Esophagus muscularis mucosa (tissue), 4 donors: ENCODE measurements around the gene SHF. TPM values are rescaled to one million over a fixed set of nuclear protein-coding genes. Genes with fewer than 3 reads are reported as not detected.

Experiments used
- DNase-seq: peaks from one replicate; pipeline ENCODE4 v3.0.0-alpha.2; 2017; ENCODE audit errors: extremely low spot score
- H3K27ac ChIP-seq, 4 donors: fragments of 200-600 bp; sonication (generic); replicated peaks in 1 of 4; 1 replicate in 3 of 4; 2 replicates in 1 of 4; pipeline ENCODE4 v1.5.1; 2016 to 2019; ENCODE audit warnings: mild to moderate bottlenecking in 1 of 4
- H3K27me3 ChIP-seq, 4 donors: fragments of 200-600 bp; sonication (generic); one replicate each; pipeline versions ENCODE4 v1.5.1 to v1.6.0; 2016 to 2019
- H3K36me3 ChIP-seq, 4 donors: fragments of 200-600 bp; sonication (generic); one replicate each; pipeline ENCODE4 v1.5.1; 2016 to 2019
- H3K4me1 ChIP-seq, 4 donors: fragments of 200-600 bp; sonication (generic); one replicate each; pipeline ENCODE4 v1.5.1; 2016 to 2019
- H3K4me3 ChIP-seq, 4 donors: fragments of 200-600 bp; sonication (generic); 1 replicate in 2 of 4; 2 replicates in 2 of 4; pipeline ENCODE4 v1.5.1; 2016 to 2019; ENCODE audit warnings: mild to moderate bottlenecking in 4 of 4, moderate library complexity in 1 of 4
- H3K9me3 ChIP-seq, 4 donors: fragments of 200-600 bp; sonication (generic); 1 replicate in 3 of 4; 2 replicates in 1 of 4; pipeline ENCODE4 v1.5.1; 2016 to 2019
- EP300 ChIP-seq: sonication (generic); formaldehyde crosslinking; IDR thresholded peaks from one replicate; pipeline ENCODE4 v1.6.1; 2017; ENCODE audit warnings: antibody characterized with exemption
- POLR2A ChIP-seq: fragments of 450-650 bp; IDR thresholded peaks from one replicate; pipeline ENCODE4 v1.6.1; 2017; ENCODE audit warnings: antibody characterized with exemption, moderate library complexity, mild to moderate bottlenecking, low read depth
- POLR2AphosphoS5 ChIP-seq, 2 donors: sonication (generic); formaldehyde crosslinking; IDR thresholded peaks; one replicate each; pipeline ENCODE4 v1.6.1; 2017; ENCODE audit warnings: antibody characterized with exemption in 2 of 2
- WGBS: methylation state at CpG from one replicate; pipeline ENCODE4 v1.1.5; 2018; 5-methylcytosine and 5-hydroxymethylcytosine counted together
- intact Hi-C: fragments of 100-400 bp; cut with DNase I; formaldehyde crosslinking; loops from one replicate; pipeline ENCODE4 v1.15.1; 2023
- total RNA-seq, 4 donors: library from RNA; depleted of rRNA; stranded (reverse); fragments of >200 nt; gene quantifications; one replicate each; pipeline versions ENCODE4 v1.1.0 to v1.2.1, GENCODE V29; 2016
- TF ChIP-seq, protein P1 (sequence below), 3 experiments: fragments of 200-600 bp in 2 of 3; fragments of 450-650 bp in 1 of 3; sonication (generic) in 2 of 3; IDR thresholded peaks; one replicate each; pipeline ENCODE4 v1.5.1; 2017 to 2019; ENCODE audit warnings: antibody characterized with exemption in 3 of 3, mild to moderate bottlenecking in 2 of 3, moderate library complexity in 1 of 3

Gene SHF
- total RNA-seq, 4 donors from 2014 or later, result 4.6 to 15.4 (median 10.2) TPM

DNA sequence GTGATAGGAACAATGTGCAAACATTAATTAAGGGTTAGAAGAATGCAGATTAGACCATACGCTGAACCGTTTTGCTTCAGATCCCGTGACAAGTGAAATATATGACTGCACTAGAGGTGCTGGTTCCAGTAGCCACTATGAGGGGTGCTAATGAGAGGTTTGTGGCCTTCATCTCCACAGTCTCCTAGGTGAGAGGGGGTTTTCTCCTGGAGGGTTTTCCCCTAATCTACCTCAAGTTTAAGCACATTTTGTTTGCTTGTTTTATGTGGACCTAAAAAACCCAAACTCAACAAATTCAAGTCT, 13.7 kb upstream of the SHF start:
- TF ChIP-seq POLR2AphosphoS5 (IDR thresholded peaks at IDR 0.05), result no peak
- TF ChIP-seq, protein P1, sequence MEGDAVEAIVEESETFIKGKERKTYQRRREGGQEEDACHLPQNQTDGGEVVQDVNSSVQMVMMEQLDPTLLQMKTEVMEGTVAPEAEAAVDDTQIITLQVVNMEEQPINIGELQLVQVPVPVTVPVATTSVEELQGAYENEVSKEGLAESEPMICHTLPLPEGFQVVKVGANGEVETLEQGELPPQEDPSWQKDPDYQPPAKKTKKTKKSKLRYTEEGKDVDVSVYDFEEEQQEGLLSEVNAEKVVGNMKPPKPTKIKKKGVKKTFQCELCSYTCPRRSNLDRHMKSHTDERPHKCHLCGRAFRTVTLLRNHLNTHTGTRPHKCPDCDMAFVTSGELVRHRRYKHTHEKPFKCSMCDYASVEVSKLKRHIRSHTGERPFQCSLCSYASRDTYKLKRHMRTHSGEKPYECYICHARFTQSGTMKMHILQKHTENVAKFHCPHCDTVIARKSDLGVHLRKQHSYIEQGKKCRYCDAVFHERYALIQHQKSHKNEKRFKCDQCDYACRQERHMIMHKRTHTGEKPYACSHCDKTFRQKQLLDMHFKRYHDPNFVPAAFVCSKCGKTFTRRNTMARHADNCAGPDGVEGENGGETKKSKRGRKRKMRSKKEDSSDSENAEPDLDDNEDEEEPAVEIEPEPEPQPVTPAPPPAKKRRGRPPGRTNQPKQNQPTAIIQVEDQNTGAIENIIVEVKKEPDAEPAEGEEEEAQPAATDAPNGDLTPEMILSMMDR (IDR thresholded peaks at IDR 0.05), result no peak
- no peak for TF ChIP-seq POLR2A
- no peak for TF ChIP-seq EP300
- intact Hi-C loops, result loop anchor here (2.0 kb wide), 1 partner anchor 77 kb away; no protein-coding TSS in a partner anchor
- no peaks in the 10 kb centered on the region for H3K27me3 ChIP-seq
- no peak for DNase-seq
- H3K4me1 ChIP-seq, result peaks cover 7 to 16% (median 12%) of the 10 kb centered on the region in 4 donors
- H3K4me3 ChIP-seq, result peak overlapping the region in 2 of 4 donors; percentile 69 to 74
- no peaks in the 10 kb centered on the region for H3K36me3 ChIP-seq
- no peaks in the 10 kb centered on the region for H3K9me3 ChIP-seq
- H3K27ac ChIP-seq, result peak overlapping the region; percentile 89 to 99 (median 94)
- 90% methylated on average over 3 of the region's 3 CpGs for WGBS

DNA sequence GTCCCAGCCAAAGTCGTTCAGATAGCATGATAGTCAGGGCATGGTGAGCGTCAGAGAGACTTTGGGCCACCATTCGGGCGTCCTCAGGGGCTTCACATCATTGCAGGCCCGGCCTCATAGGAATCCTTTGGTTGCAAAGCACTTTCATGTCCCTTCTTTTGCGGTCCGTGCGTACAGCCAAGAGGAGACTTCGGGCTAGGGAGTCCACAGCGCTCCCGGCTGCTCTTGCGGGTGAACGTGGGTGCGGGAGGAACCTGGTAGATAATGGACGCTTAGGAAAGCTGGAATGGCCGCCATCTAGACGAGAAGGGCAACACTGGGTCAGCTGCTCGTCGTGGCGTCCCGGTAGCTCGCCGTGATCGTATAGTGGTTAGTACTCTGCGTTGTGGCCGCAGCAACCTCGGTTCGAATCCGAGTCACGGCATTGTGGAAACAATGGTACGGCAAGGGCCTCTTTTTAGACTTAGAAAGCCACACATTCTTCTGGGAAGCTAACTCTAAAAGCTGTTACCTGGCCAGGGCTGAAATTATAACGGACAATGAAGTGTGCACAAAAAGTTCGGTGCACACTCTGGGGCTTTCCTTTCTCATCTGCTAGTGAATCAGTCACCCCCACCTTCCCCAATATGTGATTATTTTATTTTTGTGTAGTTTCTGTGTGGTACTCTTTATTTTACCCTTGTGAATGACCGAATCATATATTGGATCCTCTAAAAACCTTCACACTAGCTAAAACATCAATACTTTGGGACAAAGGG, 13.2 kb upstream of the SHF start:
- intact Hi-C loops, result loop anchor here (2.0 kb wide), 1 partner anchor 78 kb away; no protein-coding TSS in a partner anchor
- peak; percentile 96 for DNase-seq
- H3K27ac ChIP-seq, result peak overlapping the region; percentile 89 to 99 (median 94)
- no peaks in the 10 kb centered on the region for H3K9me3 ChIP-seq
- no peaks in the 10 kb centered on the region for H3K27me3 ChIP-seq
- peak overlapping the region; percentile 69 to 80 (median 72) for H3K4me3 ChIP-seq
- peaks cover 7 to 16% (median 12%) of the 10 kb centered on the region in 4 donors for H3K4me1 ChIP-seq
- TF ChIP-seq, protein P1 (IDR thresholded peaks at IDR 0.05), result no peak
- TF ChIP-seq POLR2A, result no peak
- TF ChIP-seq POLR2AphosphoS5 (IDR thresholded peaks at IDR 0.05), result peak in 1 of 2 donors; percentile 61
- no peak for TF ChIP-seq EP300
- 11% methylated on average over 21 of the region's 34 CpGs for WGBS
- H3K36me3 ChIP-seq, result no peaks in the 10 kb centered on the region

DNA sequence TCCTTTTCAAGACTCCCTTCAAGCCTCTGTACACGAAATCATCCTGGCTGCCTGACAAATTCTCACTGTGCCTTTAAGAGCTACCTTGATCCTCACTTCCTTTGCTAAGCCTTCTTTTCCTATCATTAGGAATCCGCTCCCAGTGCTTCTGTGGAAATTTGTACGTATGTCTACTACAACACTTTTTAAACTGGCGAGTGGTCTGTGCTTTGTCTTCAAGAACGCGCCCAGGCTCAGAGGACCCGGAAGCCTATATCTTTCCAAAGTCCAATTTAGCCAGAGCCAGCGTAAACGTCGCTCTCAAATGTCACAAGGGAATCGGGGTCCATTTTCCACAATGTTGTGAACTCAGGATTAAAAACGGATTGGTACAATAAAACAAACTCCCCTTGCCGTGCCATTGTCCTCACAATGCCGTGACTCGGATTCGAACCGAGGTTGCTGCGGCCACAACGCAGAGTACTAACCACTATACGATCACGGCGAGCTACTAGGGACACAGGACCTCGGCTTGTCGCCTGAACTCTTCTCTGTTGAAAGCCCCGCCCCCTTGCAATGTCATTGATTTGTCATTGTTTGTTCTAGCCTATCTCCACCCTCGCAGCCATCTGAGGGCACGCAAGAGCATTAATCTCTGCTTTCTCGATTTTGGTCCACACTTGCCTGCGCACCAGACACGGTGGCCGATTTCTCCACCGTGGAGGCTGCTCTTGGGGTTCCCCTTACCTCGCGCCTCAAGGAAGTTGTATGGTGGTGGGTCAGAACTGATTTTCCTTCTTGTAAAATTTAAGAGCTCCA, 12.4 kb upstream of the SHF start:
- intact Hi-C loops, result loop anchor here (2.0 kb wide), 1 partner anchor 79 kb away; no protein-coding TSS in a partner anchor
- Histone ChIP-seq H3K4me1 (peaks cover 7 to 16% (median 12%) of the 10 kb centered on the region in 4 donors), H3K27me3 (no peaks in the 10 kb centered on the region), H3K9me3 (no peaks in the 10 kb centered on the region), H3K4me3 (peak overlapping the region; percentile 69 to 80 (median 72)), H3K36me3 (no peaks in the 10 kb centered on the region), H3K27ac (peak overlapping the region; percentile 89 to 99 (median 94))
- TF ChIP-seq EP300 (no peak), POLR2AphosphoS5 (IDR thresholded peaks at IDR 0.05) (peak; percentile 86 to 97), POLR2A (peak; percentile 43)
- TF ChIP-seq, protein P1 (IDR thresholded peaks at IDR 0.05), result no peak
- WGBS, result 2% methylated on average over 34 of the region's 34 CpGs
- peak; percentile 100 for DNase-seq

DNA sequence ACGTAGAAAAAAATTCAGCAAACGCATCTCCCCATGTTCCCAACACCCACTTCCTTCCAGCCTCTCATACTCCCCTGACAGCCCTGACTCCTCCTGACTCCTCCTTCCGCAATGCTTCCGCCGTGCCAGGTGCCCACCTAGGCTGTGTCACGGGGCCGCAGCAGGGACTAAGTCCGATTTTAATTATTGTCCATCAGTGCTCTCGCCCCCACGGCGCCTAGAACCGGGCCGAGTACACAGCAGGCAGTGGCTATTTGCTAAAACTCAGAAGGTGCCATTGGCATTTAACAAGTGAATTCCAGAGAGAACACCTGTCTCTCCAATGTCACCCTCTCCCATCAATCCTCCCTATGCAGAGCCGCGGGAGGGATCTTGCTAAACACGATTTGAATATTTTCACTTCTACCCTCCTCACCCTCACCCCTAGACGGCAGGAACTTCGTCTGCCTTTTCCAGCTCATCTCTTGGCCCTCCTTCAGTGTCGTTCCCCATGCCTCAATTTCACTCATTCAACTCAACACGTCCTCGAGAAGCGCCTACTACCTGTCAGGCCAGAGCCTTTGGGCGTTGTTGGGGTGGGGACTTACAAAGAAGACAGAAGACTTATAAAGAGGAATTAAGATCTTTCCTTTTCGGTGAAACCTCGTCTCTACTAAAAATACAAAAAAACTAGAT, 11.5 kb upstream of the SHF start:
- H3K4me3 ChIP-seq, result peak overlapping the region; percentile 69 to 80 (median 72)
- peaks cover 7 to 16% (median 12%) of the 10 kb centered on the region in 4 donors for H3K4me1 ChIP-seq
- DNase-seq, result no peak
- H3K9me3 ChIP-seq, result no peaks in the 10 kb centered on the region
- WGBS, result under 1% methylated on average over 20 of the region's 25 CpGs
- TF ChIP-seq POLR2A (no peak), POLR2AphosphoS5 (IDR thresholded peaks at IDR 0.05) (no peak), EP300 (no peak)
- TF ChIP-seq, protein P1 (IDR thresholded peaks at IDR 0.05), result no peak
- no peaks in the 10 kb centered on the region for H3K27me3 ChIP-seq
- intact Hi-C loops, result loop anchor here (2.0 to 5.0 kb wide), 2 partner anchors 32 to 178 kb away; partner anchors contain the start of gene GATM
- H3K36me3 ChIP-seq, result no peaks in the 10 kb centered on the region
- peak overlapping the region; percentile 89 to 99 (median 94) for H3K27ac ChIP-seq
